ENCODE results near the gene MOCS3.

MOCS3 gene

DNA sequence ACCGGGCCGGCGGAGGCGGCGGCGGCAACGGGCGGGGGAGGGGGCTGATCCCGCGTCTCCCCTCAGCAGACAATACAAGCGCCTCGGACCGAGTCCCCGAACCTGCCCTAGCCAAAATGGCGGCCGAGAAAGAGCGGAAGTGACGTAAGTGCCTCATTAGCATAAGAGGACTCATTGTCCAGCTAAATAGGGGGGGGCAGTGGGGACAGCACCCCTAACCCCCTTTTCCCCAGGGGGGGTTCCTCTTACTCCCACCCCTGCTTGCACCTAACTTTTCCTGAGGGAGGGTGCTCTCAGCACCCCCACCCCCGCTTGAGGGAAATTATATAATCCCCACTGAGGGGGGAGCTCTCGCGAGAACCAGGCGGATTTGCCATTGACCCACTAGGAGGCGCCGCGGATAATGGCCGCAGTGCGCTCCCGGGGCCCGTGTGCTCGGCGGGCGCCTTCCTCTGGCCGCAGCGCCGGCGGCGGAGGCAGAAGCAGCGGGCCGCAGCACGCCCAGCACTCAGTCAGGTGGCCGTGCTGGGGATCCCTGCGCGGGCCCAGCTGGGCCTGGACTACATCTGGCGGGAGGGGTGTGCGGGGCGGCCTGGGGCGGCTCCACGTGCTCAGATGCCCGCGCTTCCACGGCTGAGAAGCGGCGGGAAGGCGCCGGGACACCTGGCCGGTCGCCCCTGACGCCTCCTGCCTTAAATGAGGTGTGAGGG is 27.2 kb upstream of the MOCS3 start, which contains the start of gene ADNP:
TSS of gene ADNP (minus strand) at position 132 of the 710 bp plus-strand sequence. CDS start 27,441 bp downstream, outside the sequence.
- TF ChIP-seq, protein P1, sequence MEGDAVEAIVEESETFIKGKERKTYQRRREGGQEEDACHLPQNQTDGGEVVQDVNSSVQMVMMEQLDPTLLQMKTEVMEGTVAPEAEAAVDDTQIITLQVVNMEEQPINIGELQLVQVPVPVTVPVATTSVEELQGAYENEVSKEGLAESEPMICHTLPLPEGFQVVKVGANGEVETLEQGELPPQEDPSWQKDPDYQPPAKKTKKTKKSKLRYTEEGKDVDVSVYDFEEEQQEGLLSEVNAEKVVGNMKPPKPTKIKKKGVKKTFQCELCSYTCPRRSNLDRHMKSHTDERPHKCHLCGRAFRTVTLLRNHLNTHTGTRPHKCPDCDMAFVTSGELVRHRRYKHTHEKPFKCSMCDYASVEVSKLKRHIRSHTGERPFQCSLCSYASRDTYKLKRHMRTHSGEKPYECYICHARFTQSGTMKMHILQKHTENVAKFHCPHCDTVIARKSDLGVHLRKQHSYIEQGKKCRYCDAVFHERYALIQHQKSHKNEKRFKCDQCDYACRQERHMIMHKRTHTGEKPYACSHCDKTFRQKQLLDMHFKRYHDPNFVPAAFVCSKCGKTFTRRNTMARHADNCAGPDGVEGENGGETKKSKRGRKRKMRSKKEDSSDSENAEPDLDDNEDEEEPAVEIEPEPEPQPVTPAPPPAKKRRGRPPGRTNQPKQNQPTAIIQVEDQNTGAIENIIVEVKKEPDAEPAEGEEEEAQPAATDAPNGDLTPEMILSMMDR (IDR thresholded peaks at IDR 0.05; ENCODE audit: low read depth, low read length, missing control alignments): peak; percentile 64
- peak within 1 kb of the TSS; percentile 78 for H3K4me3 ChIP-seq (ENCODE audit: low read depth, low read length)
- DNase-seq (ENCODE audit: low read depth): peak; percentile 86
- in situ Hi-C loops (cut with HindIII; ENCODE audit: low sequenced_read_pairs): no loop called here

- TF ChIP-seq, protein P1 (IDR thresholded peaks at IDR 0.05; ENCODE audit: low read depth, low read length, missing control alignments): no peak
- no peak for DNase-seq (ENCODE audit: low read depth)
- peak overlapping the region; percentile 78 for H3K4me3 ChIP-seq (ENCODE audit: low read depth, low read length)
- in situ Hi-C loops (cut with HindIII; ENCODE audit: low sequenced_read_pairs): no loop called here
These were observed 26.6 kb upstream of the MOCS3 start for GRCh38 chr20:50932016-50932485.

- H3K4me3 ChIP-seq (ENCODE audit: low read depth, low read length): no peak overlapping the region
- TF ChIP-seq, protein P1 (IDR thresholded peaks at IDR 0.05; ENCODE audit: low read depth, low read length, missing control alignments): no peak
- DNase-seq (ENCODE audit: low read depth): no peak
- in situ Hi-C loops (cut with HindIII; ENCODE audit: low sequenced_read_pairs): no loop called here
These were observed 25.8 kb upstream of the MOCS3 start for GRCh38 chr20:50932691-50933280.

GRCh38 chr20:50933589-50933988 is 25.0 kb upstream of the MOCS3 start:
- TF ChIP-seq, protein P1 (IDR thresholded peaks at IDR 0.05; ENCODE audit: low read depth, low read length, missing control alignments): no peak
- no peak for DNase-seq (ENCODE audit: low read depth)
- in situ Hi-C loops (cut with HindIII; ENCODE audit: low sequenced_read_pairs): no loop called here

GRCh38 chr20:50943069-50943468 is 15.5 kb upstream of the MOCS3 start:
- TF ChIP-seq, protein P1 (IDR thresholded peaks at IDR 0.05; ENCODE audit: low read depth, low read length, missing control alignments): no peak
- in situ Hi-C loops (cut with HindIII; ENCODE audit: low sequenced_read_pairs): no loop called here
- no peak overlapping the region for H3K4me3 ChIP-seq (ENCODE audit: low read depth, low read length)
- no peak for DNase-seq (ENCODE audit: low read depth)

More at GRCh38 chr20:50933589-50933988, 25.0 kb upstream of the MOCS3 start:
- no peak overlapping the region for H3K4me3 ChIP-seq (ENCODE audit: low read depth, low read length)

DNA sequence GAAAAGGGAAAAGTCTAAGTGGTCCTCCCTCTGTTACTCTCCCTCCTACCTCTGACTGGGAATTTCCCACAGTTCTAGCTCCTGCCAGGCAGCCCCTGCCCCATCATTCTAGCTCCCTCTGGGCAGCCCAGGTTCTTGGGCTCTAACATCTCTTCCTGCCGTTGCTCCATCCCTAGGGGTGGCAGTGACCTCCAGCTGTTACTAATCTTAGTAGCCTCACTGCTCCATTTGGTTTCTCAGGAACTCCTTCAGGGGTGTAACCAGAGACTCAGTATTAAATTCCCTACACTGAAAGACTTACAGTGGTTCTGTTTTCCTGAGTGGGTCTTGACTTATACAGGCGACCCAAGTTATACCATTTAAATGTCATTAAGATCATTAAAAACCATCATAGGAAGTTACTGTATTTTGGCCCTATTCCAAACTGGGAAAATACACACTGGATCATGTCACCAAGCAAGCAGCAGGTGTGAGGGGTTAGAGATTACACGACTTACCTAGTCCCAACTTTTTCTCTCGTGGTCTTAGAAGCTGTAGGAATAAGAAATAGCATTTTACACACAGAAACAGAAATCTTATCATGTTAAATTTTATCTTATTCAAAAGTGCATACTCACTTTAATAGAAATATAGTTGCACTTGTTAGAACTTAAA is 10.4 kb upstream of the MOCS3 start:
- no peak overlapping the region for H3K4me3 ChIP-seq (ENCODE audit: low read depth, low read length)
- TF ChIP-seq, protein P1 (IDR thresholded peaks at IDR 0.05; ENCODE audit: low read depth, low read length, missing control alignments): no peak
- no peak for DNase-seq (ENCODE audit: low read depth)
- in situ Hi-C loops (cut with HindIII; ENCODE audit: low sequenced_read_pairs): no loop called here
